HG03039 (cell line): ENCODE measurements around the gene RAMACL.
"Not testable (repeated sequence)": the region's sequence is repeated elsewhere in the genome, so short reads cannot be mapped to it uniquely, and the experiment has no call there.

Experiments used
- ATAC-seq: cut with Tn5 transposase; IDR thresholded peaks from one replicate; pipeline ENCODE4 v1.9.1; 2021; ENCODE audit warnings: mild to moderate bottlenecking, moderate library complexity; ENCODE audit not compliant: unreplicated experiment

RAMACL gene

DNA sequence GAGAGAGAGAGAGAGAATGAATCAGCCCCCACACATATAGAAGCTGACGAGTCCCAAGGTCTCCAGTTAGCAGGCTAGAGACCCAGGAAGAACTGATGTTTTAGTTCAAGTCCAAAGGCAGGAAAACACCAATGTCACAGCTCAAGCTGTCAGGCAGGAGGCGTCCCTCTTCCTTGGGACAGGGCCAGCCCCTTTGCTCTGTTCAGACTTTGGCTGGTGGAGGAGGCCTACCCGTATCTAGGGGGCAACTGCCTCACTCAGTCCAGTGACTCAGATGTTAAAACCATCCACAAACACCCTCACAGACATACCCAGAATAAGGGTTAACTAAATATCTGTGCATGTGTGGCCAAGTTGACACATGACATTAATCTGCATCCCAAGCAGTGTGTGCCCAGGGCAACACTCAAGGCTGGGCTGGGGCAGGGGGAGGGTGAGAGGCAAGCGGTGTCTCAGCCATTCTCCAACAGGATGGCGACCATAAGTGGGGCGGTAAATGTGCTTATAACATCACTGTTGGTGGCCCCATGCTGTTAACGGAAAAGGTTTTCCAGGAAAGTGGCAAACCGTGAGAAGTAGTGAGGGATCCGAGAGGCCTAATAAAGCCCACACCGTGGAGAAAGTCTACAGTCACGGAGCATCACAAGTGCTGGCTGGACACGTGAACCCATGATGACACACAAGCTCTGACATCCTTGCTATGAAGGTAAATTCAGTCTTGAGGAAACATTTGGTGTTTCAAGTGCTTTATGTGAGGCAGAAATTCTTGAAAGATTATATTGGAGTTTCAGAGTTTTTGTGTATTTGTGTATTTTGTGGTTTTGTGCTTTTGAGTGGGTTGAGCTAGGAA, 28.1 kb downstream of the RAMACL start:
- ATAC-seq: no peak

DNA sequence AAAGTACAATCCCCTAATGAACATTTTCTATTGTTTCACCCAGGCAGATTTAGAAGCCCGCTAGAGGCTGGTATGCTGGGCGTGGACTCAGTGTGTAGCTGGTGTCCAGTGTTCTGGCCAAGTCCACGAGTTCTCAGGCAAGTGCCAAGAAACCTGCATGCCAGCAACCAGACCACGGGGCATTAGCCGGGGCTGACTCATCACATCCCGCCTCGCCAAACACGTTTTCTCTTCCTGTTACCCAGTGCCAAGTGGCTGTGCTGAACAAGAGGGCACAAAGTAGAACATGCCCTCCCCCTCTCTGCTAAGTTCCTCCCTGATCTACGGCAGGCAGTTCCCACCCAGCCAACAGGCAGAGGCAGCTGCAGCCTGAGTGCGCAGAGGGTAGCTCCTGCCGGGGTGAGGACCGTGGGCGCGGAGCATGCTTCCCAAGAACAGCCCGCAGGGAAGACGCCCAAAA, 29.6 kb downstream of the RAMACL start:
- ATAC-seq: no peak

- ATAC-seq: no peak
Measured at GRCh38 chr6:166556336-166556735, 30.1 kb downstream of the RAMACL start.

GRCh38 chr6:166555086-166555485, 31.4 kb downstream of the RAMACL start:
- ATAC-seq: no peak

DNA sequence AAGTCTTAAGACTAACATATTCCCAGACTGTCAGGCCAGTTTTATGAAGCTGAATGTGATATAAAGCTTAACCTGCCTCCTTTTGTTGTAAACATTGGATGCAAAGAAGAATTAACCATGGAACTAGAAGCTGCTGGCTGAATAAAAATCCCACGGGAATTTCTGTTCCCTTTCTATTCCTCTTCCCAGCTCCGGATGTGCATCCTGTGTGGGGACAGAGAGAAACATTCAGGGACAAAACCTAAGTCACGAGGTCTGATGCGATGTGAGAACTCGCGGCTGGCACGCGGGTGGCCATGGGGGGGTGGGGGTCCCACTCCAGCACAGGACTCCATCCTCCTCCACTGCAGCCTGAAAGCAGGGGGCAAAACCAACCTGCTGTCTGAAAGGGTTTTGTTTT, 32.2 kb downstream of the RAMACL start:
- ATAC-seq: no peak

GRCh38 chr6:166553563-166554271, 32.8 kb downstream of the RAMACL start:
- ATAC-seq: no peak

- ATAC-seq: no peak
Measured at GRCh38 chr6:166552600-166552999, 33.9 kb downstream of the RAMACL start.

GRCh38 chr6:166551754-166552495, 34.6 kb downstream of the RAMACL start:
- ATAC-seq: no peak

DNA sequence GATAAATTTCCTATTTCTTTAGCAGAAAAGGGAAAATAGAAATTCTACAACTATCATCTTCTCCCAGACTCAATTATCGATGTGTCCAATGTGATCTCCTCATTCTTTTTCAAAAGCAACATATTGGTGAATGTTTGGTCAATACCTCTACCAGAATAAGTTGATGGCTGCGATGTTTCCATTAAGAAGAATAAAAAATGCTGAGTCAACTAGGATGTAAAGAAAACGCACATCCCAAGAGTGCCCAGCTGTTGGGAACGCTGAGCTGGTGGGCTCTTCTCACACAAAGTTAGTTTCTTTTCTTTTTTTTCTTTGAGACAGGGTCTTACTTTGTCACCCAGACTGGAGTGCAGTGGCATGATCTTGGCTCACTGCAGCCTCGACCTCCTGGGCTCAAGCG, 39.8 kb downstream of the RAMACL start:
- no peak for ATAC-seq

DNA sequence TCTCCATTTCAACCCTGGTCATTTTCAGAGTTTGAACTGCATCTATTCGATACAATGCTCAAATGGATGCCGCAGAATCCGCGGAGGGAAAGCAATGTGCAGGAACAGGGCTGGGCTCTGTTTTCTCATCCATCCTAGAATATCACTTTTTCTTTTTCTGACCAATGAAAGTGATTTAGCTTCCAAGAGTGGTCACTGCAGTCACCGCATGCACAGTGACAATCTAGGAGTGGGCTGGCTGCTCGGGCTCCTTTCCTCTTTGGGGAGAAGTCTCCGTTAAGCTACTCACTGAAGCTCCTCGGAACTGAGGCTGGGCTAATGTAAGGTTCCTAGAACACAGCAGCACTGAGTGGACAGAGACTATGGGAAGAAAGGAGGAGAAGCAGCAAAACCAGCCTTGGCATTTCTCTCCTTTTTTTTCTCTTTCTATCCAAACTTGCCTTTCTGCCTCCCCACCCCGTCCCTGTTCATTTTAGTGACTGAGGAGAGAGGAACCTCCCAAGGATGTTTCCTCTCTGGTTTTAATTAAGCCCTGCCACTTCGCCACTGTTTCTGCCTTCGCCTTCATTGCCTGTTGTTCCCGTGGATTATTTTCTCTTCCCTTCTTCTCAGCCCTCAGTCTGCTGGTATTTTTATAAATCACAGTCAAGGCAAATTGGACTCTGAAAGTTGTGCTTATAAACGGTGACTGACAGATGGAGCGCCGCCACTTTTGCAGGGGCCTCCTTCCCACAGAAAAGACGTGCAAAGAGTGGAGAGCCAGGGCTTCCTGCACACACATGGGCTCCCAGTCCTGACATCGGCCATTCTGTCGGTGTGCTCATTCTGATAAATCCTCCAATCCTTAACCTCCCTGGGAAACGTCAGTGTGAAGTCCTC, 41.1 kb downstream of the RAMACL start:
- no peak for ATAC-seq

DNA sequence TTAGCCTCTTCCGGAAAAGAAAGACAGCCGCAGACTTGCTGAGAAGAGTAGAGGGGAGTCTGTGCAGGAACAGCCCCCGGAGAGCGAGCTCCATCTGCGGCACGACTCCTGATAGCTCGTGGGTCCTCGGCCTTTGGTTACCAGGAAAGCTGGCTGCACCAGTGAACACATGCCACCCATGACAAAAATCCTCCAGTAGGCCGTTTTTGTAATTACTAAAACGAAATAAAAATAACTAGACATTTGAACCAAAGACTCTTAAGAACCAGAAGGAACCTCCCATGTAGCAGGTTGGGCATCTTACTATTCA, 42.2 kb downstream of the RAMACL start:
- no peak for ATAC-seq

DNA sequence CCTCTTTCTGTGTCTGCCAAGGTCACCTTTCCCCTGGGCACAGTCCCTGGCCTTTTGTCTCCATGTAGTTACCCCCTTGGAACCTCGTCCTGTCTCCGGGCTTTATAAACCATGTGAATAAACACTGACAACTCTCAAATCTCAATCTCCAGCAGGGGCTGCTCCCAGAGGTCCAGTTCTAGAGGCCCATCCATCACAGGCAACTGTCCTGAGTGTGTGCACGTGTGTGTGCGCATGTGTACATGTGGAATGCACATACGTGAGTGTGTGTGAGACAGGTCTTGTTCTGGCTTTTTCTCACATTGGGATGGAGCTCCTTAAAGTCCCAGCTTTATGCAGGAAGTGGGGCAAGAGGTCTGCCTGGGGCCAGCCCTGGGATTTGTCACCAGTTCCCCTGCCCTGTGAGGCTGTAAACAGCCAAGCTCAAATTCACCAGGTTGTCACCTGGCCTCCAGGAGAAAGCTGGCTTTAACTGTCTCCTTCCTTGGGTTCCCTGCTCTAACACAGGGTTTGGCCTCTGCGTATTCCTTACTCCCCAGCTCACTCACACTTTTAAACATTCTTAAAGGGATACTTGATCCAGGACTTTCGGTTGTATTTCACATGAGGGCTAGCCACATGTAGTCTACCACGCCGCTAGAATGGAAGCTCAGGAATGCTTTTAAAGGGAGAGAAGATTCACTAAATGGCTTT, 42.7 kb downstream of the RAMACL start:
- no peak for ATAC-seq

DNA sequence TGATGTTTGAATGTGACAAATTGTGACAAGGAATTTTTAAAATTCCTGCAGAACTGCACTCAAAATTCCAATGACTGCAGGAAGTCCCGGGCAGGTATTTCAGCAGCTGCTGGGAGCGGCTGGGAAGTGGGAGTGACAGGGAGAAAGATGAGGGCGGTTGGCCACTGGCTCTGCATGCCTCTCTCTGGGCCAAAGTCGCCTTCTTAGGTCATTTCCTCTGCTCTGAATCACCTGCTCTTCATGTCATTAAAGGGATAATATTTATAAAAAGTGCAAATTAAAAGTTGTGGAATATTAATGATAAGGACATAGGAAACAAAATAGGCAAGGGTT, 43.9 kb downstream of the RAMACL start:
- no peak for ATAC-seq

GRCh38 chr6:166541876-166542579, 44.5 kb downstream of the RAMACL start:
- ATAC-seq: no peak

DNA sequence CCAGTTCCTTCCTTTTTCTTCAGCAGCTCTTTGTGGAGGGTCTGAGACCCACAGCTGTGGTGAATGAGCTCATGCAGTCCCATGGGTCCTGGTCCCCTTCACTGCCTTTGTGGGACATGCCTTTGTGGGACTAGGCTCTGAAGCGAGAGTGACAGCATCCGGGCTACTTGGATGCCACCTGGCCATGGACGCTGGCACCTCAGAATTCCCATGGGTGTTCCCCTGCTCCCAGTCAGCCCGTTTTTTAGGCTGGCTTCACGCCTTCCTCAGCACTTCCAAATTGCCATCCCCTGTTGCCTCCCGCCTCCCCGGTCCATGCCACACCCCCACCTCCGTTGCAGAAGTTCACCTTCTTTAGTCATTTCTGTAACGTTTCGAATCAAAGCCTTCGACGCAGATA, 45.1 kb downstream of the RAMACL start:
- ATAC-seq: peak; percentile 19

DNA sequence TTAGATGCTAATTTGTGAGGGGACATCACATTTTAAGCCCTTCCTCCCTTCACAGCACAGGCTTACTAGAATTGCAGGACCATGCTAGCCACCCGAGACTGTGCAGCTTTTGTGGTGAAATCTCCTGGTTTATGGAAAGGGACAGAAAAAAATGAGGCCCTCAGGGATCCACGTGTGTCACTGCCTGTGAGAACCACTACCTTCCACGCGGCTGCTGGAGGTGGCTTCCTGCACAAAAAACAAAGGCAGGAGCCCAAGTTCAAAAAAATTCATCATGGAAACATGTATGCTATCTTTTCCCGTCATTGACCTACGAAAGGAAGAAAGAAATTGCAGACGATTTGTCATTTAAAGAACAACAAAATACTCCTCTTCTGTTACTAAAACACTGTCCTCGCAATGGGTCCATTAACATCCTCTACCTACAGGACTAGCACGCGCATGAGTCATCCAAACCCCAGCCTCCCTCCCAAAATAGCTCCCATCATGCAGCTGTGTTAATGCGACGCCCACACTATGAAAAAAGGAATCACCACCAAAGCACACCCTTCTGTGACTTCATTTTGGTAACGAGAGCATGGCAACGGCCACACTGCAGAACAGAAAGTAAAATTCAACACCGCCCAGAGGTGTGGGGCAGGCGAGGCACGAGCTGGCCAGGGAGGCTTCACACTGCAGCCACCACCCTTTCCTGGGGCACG, 45.7 kb downstream of the RAMACL start:
- ATAC-seq: peak; percentile 90

DNA sequence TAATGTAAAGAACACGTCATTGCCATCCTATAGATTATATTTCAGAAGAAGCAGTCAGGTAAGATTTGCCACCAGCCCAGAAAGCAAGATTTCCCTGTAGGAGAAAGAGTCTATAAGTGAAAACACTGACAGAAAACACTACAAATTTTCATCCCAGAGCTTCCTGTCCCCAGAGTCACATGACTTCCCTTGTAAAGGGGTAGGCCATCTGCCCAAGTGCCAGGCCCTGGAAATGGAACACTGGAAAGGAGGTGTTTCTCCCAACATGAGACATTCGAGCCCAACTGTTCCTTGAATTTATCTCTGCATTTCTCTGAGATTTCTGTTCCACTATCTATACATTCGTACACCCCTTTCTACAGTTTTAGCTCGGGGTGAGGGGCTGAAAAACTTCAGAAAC, 46.9 kb downstream of the RAMACL start:
- no peak for ATAC-seq

GRCh38 chr6:166539011-166539385, 47.5 kb downstream of the RAMACL start:
- ATAC-seq: not testable (repeated sequence)
